ENCODE results near the gene MAPT.

MAPT gene

GRCh38 chr17:45967378-45967777, 73.0 kb downstream of the MAPT start:
- no peak for DNase-seq (ENCODE audit: low read depth)
- TF ChIP-seq, protein P1, sequence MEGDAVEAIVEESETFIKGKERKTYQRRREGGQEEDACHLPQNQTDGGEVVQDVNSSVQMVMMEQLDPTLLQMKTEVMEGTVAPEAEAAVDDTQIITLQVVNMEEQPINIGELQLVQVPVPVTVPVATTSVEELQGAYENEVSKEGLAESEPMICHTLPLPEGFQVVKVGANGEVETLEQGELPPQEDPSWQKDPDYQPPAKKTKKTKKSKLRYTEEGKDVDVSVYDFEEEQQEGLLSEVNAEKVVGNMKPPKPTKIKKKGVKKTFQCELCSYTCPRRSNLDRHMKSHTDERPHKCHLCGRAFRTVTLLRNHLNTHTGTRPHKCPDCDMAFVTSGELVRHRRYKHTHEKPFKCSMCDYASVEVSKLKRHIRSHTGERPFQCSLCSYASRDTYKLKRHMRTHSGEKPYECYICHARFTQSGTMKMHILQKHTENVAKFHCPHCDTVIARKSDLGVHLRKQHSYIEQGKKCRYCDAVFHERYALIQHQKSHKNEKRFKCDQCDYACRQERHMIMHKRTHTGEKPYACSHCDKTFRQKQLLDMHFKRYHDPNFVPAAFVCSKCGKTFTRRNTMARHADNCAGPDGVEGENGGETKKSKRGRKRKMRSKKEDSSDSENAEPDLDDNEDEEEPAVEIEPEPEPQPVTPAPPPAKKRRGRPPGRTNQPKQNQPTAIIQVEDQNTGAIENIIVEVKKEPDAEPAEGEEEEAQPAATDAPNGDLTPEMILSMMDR (IDR thresholded peaks at IDR 0.05; ENCODE audit: low read length, missing control alignments): no peak
- H3K4me3 ChIP-seq (replicated peaks; ENCODE audit: low read depth, low read length): no peak overlapping the region

GRCh38 chr17:45968732-45969131, 74.4 kb downstream of the MAPT start:
- H3K4me3 ChIP-seq (replicated peaks; ENCODE audit: low read depth, low read length): no peak overlapping the region
- DNase-seq (ENCODE audit: low read depth): no peak
- TF ChIP-seq, protein P1 (IDR thresholded peaks at IDR 0.05; ENCODE audit: low read length, missing control alignments): no peak

- DNase-seq (ENCODE audit: low read depth): no peak
- TF ChIP-seq, protein P1 (IDR thresholded peaks at IDR 0.05; ENCODE audit: low read length, missing control alignments): no peak
- no peak overlapping the region for H3K4me3 ChIP-seq (replicated peaks; ENCODE audit: low read depth, low read length)
Measured at GRCh38 chr17:45969726-45970125, 75.4 kb downstream of the MAPT start.

DNA sequence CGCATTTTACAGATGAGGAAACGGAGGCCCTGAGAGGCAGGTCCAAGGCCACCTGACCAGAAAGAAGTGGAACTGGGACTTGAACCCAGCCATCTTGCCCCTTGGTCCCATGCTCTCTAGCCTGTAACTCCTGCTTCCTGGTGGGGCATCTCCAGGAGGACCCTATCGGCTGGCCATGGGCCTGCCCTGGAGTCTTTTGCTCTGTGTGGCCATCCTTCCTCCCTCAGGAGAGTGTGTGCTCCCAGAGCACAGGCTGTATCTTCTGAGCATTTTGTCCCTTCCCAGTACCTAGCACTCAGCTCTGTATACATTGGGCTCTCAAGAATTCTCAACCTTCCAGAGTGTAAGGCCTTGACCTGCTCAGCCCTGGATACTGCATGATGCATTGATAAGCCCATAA, 76.3 kb downstream of the MAPT start:
- TF ChIP-seq, protein P1 (IDR thresholded peaks at IDR 0.05; ENCODE audit: low read length, missing control alignments): no peak
- no peak for DNase-seq (ENCODE audit: low read depth)
- H3K4me3 ChIP-seq (replicated peaks; ENCODE audit: low read depth, low read length): no peak overlapping the region

GRCh38 chr17:45971698-45972141, 77.4 kb downstream of the MAPT start:
- TF ChIP-seq, protein P1 (IDR thresholded peaks at IDR 0.05; ENCODE audit: low read length, missing control alignments): no peak
- DNase-seq (ENCODE audit: low read depth): no peak
- H3K4me3 ChIP-seq (replicated peaks; ENCODE audit: low read depth, low read length): no peak overlapping the region

GRCh38 chr17:45972531-45972930, 78.2 kb downstream of the MAPT start:
- DNase-seq (ENCODE audit: low read depth): no peak
- H3K4me3 ChIP-seq (replicated peaks; ENCODE audit: low read depth, low read length): no peak overlapping the region
- TF ChIP-seq, protein P1 (IDR thresholded peaks at IDR 0.05; ENCODE audit: low read length, missing control alignments): no peak

- TF ChIP-seq, protein P1 (IDR thresholded peaks at IDR 0.05; ENCODE audit: low read length, missing control alignments): no peak
- no peak overlapping the region for H3K4me3 ChIP-seq (replicated peaks; ENCODE audit: low read depth, low read length)
- no peak for DNase-seq (ENCODE audit: low read depth)
Measured at GRCh38 chr17:45973099-45973780, 78.9 kb downstream of the MAPT start.
